NCI-H1092 (cell line): Measurements from ENCODE around the gene ANKRD22.

Source experiments
- DNase-seq: peaks from one replicate; lab custom pipeline; 2025; lab: John Stamatoyannopoulos, UW

ANKRD22 gene

GRCh38 chr10:88794731-88795130, 56.9 kb downstream of the ANKRD22 start:
- DNase-seq: no peak

- DNase-seq: no peak
These were observed 57.8 kb downstream of the ANKRD22 start for GRCh38 chr10:88793712-88794299.

GRCh38 chr10:88792661-88793060, 59.0 kb downstream of the ANKRD22 start:
- DNase-seq: no peak

GRCh38 chr10:88791924-88792323, 59.7 kb downstream of the ANKRD22 start:
- DNase-seq: no peak

- DNase-seq: no peak
These were observed 62.7 kb downstream of the ANKRD22 start for GRCh38 chr10:88788924-88789323.

- DNase-seq: no peak
These were observed 64.2 kb downstream of the ANKRD22 start for GRCh38 chr10:88787463-88787862.

- no peak for DNase-seq
These were observed 65.4 kb downstream of the ANKRD22 start for GRCh38 chr10:88786032-88786770.

GRCh38 chr10:88783724-88784123, 67.9 kb downstream of the ANKRD22 start:
- no peak for DNase-seq

GRCh38 chr10:88782222-88782621, 69.4 kb downstream of the ANKRD22 start:
- DNase-seq: no peak

GRCh38 chr10:88781206-88781605, 70.4 kb downstream of the ANKRD22 start:
- no peak for DNase-seq
